ENCODE data around the gene PCDH1. TPM values are rescaled to one million over a fixed set of nuclear protein-coding genes. Genes with fewer than 3 reads are reported as not detected.
A peak's percentile ranks its signal among the peaks of the same experiment; 100 is the strongest.
"Not testable (repeated sequence)": the region's sequence is repeated elsewhere in the genome, so short reads cannot be mapped to it uniquely, and the experiment has no call there.

Gene PCDH1
- total RNA-seq, 1 donor from 2014 or later, result 85.4 TPM

GRCh38 chr5:141822144-141822543 lies 56.1 kb downstream of the PCDH1 start:
- no peak for TF ChIP-seq CTCF (IDR thresholded peaks at IDR 0.05)
- no peak for DNase-seq (ENCODE audit: low spot score)
- H3K27me3 Mint-ChIP-seq (ENCODE audit: low read depth), result no peaks in the 10 kb centered on the region
- peaks cover 53% of the 10 kb centered on the region for H3K4me1 Mint-ChIP-seq (ENCODE audit: low read depth)
- H3K9me3 Mint-ChIP-seq (ENCODE audit: low read depth), result no peaks in the 10 kb centered on the region
- H3K36me3 Mint-ChIP-seq (ENCODE audit: low read depth), result no peaks in the 10 kb centered on the region
- H3K4me3 Mint-ChIP-seq (ENCODE audit: unreplicated experiment), result no peak overlapping the region
- peak overlapping the region; percentile 100 for H3K27ac Mint-ChIP-seq (ENCODE audit: unreplicated experiment)

- Mint-ChIP-seq H3K36me3 (ENCODE audit: low read depth) (no peaks in the 10 kb centered on the region), H3K27me3 (ENCODE audit: low read depth) (no peaks in the 10 kb centered on the region), H3K4me3 (ENCODE audit: unreplicated experiment) (peak overlapping the region; percentile 10), H3K27ac (ENCODE audit: unreplicated experiment) (peak overlapping the region; percentile 100), H3K9me3 (ENCODE audit: low read depth) (no peaks in the 10 kb centered on the region), H3K4me1 (ENCODE audit: low read depth) (peaks cover 53% of the 10 kb centered on the region)
- no peak for TF ChIP-seq CTCF (IDR thresholded peaks at IDR 0.05)
- no peak for DNase-seq (ENCODE audit: low spot score)
Observed at GRCh38 chr5:141821430-141821925, 56.7 kb downstream of the PCDH1 start.

GRCh38 chr5:141820686-141821085 lies 57.5 kb downstream of the PCDH1 start:
- Mint-ChIP-seq H3K27ac (ENCODE audit: unreplicated experiment) (peak overlapping the region; percentile 100), H3K4me1 (ENCODE audit: low read depth) (peaks cover 45% of the 10 kb centered on the region)
- H3K9me3 Mint-ChIP-seq (ENCODE audit: low read depth); H3K36me3 Mint-ChIP-seq (ENCODE audit: low read depth); DNase-seq (ENCODE audit: low spot score); H3K4me3 Mint-ChIP-seq (ENCODE audit: unreplicated experiment); H3K27me3 Mint-ChIP-seq (ENCODE audit: low read depth): not testable (repeated sequence)

GRCh38 chr5:141817631-141818030 lies 60.6 kb downstream of the PCDH1 start:
- no peak for DNase-seq (ENCODE audit: low spot score)

GRCh38 chr5:141816598-141817399 lies 61.4 kb downstream of the PCDH1 start:
- H3K27ac Mint-ChIP-seq (ENCODE audit: unreplicated experiment), result no peak overlapping the region
- no peak for DNase-seq (ENCODE audit: low spot score)

More at GRCh38 chr5:141817631-141818030, 60.6 kb downstream of the PCDH1 start:
- no peak overlapping the region for H3K27ac Mint-ChIP-seq (ENCODE audit: unreplicated experiment)
- no peaks in the 10 kb centered on the region for H3K27me3 Mint-ChIP-seq (ENCODE audit: low read depth)
- no peak overlapping the region for H3K4me3 Mint-ChIP-seq (ENCODE audit: unreplicated experiment)
- H3K4me1 Mint-ChIP-seq (ENCODE audit: low read depth), result peaks cover 28% of the 10 kb centered on the region
- no peaks in the 10 kb centered on the region for H3K9me3 Mint-ChIP-seq (ENCODE audit: low read depth)
- TF ChIP-seq CTCF (IDR thresholded peaks at IDR 0.05), result no peak
- no peaks in the 10 kb centered on the region for H3K36me3 Mint-ChIP-seq (ENCODE audit: low read depth)

More at GRCh38 chr5:141816598-141817399, 61.4 kb downstream of the PCDH1 start:
- TF ChIP-seq CTCF (IDR thresholded peaks at IDR 0.05), result no peak
- H3K4me3 Mint-ChIP-seq (ENCODE audit: unreplicated experiment), result no peak overlapping the region
- H3K9me3 Mint-ChIP-seq (ENCODE audit: low read depth), result no peaks in the 10 kb centered on the region
- no peaks in the 10 kb centered on the region for H3K36me3 Mint-ChIP-seq (ENCODE audit: low read depth)
- H3K4me1 Mint-ChIP-seq (ENCODE audit: low read depth), result peaks cover 22% of the 10 kb centered on the region
- H3K27me3 Mint-ChIP-seq (ENCODE audit: low read depth), result peaks cover 2% of the 10 kb centered on the region
